GM19351 (cell line): ENCODE measurements around the gene ARL15.

ENCODE experiments used
- ATAC-seq: cut with Tn5 transposase; IDR thresholded peaks from one replicate; pipeline ENCODE4 v1.9.1; 2021; ENCODE audit warnings: mild to moderate bottlenecking, moderate library complexity; ENCODE audit not compliant: unreplicated experiment

ARL15 gene

DNA sequence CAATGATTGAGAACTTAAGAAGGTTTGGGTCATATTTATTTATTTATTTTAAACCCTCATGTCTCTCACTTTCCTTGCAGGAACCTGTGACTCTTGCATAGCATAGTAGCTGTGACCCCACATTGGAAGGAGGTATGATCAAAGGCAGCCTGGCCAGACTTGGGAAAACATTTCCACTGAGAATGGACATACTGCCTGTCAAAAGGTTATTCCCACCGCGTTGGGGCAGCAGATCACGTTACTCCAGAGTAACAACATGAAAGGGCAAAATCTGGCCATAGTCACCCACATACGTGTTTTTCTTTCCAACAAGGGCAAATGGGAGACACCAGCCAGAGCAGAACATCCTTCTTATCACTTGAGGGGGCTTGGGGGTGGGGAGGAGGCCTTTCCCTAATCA lies 95.7 kb downstream of the ARL15 start:
- ATAC-seq, result no peak

DNA sequence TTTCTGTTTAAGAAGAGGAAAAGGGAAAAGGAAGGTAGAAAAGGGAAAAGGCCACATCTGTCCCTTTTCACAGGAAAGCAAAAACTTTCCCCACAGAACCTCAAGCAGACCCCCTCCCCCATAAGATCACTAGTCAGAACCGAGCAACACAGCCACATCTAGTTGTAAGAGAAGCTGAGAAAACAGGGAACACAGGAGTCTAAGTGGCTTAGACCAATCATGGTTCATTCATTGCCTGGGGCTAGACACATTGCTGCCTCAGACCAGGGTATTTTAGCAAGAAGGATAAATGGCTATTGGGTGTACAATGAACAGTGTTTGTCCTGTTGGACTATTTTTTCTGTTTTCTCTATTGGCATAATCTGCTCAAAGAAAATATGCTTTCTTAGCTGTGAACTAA lies 98.0 kb downstream of the ARL15 start:
- no peak for ATAC-seq

DNA sequence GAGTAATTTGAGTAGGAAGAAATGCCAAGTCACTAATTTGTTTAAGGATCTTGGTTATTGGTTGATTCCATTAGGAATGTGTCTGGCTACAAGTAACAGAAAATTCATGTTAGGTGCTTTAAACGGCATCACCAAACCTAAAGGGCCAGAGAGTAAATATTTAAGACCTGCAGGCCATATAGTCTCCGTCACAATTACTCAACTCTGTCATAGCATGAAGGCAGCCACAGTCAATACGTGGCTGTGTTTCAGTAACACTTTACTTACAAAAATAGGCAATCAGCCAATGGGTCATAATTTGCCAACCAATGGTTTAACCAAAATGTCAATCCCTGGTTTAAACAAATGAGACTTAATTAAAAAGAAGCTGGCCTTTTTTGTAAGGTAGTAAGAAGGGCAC lies 98.5 kb downstream of the ARL15 start:
- ATAC-seq, result no peak

DNA sequence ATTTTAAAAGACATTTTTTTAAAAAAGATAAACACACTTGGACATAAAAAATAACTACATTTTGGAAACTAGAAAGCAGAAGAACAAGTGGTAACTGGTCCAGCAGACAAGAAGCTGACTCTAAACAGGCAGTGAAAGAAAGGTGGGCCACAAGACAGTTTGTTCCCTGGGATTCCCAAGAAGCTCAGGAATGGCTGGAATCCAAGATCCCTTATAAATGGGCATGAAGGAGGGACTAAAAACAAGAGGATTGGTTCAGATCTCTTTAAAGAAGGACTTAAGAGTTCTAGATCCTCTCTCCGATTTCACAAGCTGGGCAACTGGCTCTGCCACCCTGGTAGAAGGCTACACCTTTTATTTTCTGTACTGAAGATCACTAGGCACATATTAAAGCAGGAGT lies 102.8 kb downstream of the ARL15 start:
- ATAC-seq, result no peak

DNA sequence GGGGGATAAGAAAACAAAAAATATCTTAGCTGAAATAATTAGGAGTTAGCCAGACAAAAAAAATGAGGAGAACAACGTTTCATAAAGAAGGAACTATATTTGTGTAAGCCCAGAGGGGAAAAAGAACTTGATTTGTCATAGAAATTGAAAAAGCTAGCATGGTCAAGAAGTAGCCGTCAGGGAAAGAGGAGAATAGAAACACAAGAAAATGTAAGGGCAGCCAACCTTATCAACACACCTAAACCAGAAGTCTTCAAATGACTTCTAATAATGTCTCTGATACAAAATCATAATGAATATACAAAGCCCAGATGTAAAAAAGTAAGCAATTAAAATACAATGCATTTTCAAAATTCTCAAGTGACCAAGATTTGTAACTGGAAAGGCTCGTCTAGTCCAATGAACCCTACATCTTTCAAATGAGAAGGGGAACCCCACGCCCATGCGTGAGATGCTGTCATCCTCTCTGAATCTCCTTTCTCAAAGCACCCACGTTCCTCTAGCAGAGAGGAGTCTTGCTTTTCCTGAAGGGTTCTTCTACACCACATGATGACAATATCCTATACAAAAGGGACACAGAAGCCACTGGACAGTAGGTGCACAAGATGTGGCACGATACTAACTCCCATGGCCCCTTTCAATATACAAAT lies 103.7 kb downstream of the ARL15 start:
- no peak for ATAC-seq

DNA sequence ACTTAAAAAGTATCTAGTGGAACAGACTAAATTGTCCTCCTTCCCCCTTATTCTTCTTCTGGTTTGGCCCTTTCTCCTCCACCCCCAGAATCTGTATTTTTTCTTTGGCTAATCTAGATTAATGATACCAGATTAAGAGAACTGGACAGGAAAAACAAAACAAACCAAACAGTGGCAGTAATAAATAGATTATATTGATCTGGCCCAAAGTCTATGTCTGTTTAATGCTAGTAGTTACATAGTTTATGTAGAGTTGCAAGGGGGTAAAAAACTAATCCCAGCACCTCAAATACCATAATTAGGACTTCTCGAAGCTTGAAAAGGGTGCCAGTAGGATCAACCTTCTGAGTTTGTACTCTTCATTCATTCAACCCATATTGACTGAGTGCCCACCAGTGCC lies 104.5 kb downstream of the ARL15 start:
- no peak for ATAC-seq

DNA sequence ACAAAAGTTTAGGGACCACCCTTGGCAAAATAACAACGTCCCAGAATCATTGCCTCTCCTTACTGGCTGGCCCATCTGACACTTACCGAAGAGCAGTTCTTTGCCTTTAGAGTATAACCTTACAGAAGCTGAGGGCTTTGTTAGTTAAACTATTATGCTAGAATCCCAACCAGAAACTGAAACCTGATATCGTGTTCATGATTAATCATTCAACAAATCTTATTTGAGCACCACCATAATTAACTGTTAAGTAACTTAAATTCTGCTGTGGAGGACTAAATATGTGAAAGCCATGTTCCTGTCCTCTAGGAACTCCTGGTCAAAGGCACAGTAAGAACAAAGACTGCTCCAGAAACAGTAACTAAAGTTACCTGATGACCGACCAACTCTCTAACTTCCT lies 104.9 kb downstream of the ARL15 start:
- ATAC-seq, result no peak

DNA sequence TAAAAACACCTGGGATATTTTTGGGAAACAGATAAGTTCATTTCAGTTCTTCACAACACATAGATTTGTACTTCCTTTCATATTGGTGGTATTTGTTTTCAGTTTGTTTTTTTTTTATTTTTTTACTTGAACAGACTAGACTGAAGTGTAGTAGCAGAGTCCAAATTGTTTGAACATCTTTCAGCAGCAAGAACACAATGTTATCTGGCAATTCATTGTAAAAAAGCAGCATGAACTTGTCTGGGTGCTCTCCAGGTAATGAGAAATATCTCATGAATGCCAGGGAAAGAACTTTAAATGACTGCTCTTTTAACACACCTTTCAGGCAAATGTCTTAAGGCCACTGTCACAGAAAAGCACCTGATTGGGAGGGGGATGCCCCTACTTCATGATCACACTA lies 113.4 kb downstream of the ARL15 start:
- ATAC-seq, result no peak

DNA sequence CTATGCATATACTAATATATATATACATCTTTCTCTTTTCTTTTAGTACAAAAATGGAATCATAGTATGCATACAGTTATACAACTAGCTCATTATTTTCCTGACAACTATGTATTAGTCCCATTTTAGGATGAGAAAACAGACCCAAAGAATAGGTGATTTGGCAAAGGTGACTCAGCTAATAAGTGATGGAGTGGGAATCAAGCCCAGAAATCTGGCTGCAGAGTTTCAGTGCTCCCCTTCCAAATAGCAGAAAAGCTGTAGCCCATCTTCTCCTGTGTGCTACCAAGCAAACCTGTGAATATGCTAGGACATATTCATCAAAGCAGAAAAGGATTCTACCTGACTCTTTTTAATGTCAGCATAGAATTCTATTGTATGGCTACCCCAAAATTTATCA lies 114.7 kb downstream of the ARL15 start:
- no peak for ATAC-seq

DNA sequence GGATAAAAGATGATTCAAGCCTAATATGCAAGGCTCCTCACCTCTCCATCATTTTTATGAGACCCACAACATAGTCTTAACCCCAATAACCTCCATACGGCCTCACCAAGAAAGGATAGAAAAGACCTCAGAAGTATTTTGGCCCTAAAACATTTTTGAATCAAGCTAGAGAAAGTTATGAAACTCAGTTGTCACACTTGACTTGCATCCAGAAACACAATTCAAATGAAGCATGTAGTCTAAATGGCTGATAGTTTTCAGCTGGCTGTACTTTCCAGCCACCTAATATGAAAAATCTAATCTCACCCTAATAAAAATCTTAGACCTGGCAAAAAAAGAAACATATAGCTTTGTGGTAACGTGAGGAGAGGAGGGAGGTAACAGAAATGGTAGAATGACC lies 116.1 kb downstream of the ARL15 start:
- ATAC-seq, result no peak

DNA sequence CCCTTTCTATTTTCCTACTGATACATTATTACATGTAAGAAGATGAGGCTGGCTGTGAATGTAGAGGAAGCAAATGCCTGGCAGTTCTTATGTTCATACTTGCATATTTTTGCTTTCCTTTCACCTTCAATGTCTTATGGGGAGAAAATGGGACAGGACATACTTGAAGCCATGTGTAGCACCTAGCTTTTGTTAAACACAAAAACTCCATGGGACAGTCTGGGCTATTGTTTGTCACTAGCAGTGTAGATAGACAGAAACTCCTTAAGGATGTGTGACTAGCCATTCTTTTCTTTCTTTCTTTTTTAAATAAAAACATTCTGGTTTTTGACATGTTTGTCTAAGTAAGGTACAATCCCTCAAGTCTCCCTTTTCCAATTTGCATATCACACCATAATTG lies 122.7 kb downstream of the ARL15 start:
- ATAC-seq, result no peak

DNA sequence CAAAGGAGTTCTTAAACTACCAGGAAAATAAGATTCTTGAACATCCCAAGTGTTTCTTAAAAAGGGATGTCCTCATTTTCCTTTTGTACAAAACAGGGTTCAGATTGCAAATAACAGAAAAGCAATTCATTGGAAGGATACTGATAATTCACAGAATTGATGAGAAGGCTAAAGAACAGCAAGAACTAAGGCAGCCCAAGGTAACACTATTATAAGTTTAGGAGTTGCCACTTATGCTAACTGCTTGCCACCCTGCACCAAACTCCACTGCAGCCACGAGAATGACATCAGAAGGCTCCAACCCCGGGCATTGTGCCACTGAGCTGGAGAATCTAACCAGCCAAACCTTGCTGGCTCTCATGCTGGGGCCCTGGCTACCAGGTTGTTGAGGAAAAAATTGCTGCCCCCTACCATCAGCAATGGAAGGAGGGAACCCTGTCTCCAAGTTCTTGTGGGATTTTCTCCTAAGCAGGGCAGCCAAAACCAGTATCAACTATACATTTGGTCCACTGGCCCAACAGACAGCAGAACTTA lies 123.4 kb downstream of the ARL15 start:
- ATAC-seq, result no peak

DNA sequence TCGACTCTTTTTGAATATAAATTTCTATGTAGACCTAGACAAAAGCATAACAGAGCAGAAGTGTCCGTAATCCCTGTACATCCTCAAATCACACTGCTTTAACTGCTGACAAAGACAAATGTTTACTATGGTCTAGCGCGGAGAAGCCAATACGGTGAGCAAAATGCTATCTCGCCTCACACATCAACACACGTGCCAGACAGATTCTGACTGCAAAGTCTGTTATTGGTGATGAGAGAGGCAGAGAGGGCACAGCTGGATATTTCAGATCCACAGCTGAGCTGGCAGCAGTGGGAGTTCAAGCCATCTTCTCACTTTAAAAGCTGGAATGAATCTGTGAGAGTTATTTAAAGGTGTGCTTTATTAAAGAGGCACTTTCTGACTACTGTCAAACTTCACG lies 124.3 kb downstream of the ARL15 start:
- no peak for ATAC-seq

DNA sequence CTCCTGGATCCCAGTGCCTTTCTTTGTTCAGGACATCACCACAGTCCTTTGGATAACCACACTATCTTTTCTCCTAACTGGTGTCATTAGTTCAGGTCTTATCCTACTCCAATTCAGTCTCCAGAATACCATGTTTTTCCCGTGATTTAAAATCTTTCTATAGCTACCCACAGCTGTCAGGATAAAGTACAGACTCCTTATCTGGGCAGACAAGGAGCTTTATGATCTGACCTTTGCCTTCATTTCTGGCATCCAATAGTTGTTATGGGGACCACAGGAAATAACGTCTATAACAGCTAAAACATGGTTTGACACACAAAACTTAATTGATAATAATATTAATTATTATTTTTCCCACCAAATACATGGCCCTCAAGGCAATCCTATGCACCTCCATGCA lies 125.6 kb downstream of the ARL15 start:
- ATAC-seq, result no peak

DNA sequence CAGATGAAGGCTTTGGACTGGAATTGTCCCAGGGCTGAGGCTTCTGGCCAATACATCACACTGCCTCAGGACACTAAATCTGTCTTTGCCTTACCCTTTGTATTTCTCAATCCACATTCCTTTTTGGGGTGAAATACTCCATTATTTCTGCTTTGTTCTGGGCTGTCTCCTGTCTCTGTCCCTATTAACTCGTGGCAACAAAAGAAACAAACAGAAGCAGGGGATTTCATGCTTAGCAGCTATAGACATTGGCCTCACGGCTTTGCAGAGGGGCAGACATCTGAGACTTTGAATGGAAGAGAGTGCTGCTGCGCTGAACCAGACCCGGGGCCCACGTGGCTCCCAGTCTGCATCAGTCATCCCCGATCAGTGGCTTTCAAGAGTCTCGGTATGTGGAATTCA lies 129.7 kb downstream of the ARL15 start:
- ATAC-seq, result no peak

DNA sequence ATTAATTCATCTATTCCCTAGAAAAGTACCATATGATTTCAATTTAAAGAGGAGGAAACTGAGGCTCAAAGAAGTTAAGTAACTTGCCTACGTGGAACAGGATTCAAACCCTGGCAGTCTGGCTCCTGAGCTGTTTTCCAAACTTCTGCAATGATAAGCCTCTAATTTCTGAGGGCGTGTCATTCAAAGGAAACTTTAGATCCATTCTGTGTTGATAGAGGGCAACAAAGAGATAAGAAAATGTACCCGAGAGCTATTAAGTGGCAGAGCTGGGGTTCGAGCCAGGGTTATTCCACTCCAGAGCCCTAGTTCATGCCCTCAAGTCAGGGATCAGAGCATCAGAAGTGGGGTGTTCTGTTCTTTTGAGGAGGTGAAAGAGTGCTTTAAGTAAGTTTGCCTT lies 131.4 kb downstream of the ARL15 start:
- no peak for ATAC-seq

DNA sequence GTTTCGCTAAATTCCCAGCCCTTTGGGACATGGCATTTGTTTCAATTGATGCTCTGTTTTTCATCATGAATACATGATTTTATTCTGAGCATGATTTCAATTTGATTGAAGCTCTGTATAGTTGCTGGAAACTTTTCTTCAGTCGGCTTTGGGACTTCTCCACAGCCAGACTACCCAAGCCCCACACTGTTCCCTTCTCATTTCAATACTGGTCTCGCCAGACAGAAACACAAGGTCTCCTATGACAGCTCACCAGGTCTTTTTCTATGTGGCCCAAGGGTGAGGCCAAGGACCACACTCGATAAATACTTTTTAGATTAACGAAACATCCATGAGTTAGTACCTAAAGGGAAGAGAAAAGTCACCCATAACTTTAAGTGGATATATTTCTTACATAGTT lies 132.2 kb downstream of the ARL15 start:
- ATAC-seq, result peak; percentile 56

DNA sequence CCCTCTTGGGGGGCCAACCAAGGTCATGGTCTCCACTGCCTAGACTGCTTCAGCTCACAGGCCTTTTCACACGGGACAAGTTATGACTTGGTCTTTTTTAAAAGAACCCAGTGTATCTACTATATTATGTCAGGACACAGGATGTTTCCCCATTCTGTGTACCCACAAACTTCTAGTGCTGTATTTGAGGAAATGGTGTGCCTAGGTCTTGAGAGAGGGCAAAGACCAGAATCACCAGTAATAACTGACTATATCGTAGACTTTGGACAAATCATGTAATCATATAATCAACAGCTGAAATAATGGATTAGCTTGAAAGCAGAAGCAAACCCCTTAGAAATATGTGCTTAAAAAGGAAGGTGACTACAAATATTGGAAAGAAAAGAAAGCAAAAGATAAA lies 133.3 kb downstream of the ARL15 start:
- ATAC-seq, result no peak

DNA sequence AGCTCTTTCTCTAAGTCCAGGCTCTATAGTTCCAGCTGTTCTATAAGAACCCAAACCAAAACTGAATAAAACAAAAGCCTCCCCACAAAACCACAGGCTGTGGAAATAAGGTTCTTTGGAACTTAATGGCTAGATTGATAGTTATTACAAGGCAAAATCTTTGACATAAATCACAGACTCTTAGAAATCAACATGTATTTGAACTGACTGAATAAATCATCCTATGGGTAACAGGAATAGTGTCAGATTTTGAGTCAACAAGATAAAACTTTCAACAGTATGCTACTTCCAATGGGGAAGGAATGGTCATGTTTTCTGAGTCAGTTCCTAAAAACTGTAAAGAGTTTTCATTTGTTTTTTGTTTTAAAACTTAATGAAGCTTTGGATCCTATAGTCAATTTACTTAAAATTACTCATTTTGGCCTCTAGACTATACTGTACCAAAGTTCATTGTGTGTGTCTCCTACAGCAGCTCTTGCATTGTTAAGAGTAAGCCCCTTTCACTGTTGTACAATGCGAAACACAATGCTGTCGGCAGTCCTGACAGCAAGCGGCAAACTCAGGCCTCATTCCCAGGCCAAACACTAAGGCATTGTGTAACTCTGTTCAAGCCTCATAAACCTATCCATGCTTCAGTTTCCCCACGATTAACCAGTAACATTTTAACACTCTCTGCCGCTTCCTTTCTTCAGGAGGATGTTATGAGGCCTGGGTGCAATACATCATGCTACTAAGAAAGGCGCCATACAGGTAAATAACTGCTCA lies 134.1 kb downstream of the ARL15 start:
- ATAC-seq, result no peak

DNA sequence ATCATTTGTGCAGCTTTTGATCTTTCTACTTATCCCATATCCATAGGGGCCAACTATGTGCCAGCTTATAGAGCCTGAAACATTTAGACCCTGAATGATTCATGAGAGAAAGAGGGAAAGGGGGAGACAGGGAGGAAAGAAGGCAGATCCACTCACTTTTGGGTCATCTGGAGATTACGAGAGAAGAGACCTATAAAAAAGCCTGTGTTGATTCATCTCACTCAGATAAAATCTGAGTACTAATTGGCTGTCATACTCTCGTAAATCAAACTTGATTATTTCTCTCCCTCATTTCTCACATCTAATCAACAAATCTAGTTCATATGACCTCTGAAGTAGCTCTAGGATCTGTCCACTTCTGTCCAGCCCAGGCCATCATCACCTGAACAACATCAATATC lies 137.1 kb downstream of the ARL15 start:
- no peak for ATAC-seq

DNA sequence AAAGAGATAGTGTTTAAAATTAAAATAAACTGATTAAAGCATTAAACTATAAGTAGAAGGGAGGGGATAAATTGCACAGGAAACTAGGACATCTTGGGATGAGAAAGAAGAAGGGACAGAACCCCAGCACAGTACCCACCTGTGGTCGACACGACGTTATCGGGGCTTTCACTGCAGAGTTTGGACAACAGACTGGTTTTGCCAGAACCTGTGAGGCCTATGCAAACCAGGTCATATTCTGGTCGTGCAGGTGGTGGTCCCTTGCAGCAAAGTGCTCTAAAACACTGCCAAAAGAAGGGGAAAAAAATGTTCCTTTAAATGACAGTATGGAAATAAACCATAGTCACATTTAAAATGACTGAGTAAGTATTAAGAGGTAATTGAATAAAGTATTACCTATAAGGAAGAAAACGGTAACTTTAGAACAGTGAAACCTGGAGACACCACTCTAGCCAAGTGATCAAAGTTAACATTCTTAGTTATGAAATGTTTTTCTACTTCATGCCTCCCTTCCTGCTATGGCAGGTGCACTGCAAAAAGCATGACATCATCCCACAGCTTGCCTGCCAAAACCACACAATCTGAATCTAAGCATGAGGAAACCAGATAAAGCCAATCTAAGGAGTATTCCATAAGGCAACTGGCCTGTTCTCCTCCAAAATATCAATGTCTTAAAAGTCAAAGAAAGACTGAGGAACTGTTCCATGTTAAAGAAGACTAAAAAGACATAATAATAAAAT lies 138.6 kb downstream of the ARL15 start:
- ATAC-seq, result peak; percentile 92

DNA sequence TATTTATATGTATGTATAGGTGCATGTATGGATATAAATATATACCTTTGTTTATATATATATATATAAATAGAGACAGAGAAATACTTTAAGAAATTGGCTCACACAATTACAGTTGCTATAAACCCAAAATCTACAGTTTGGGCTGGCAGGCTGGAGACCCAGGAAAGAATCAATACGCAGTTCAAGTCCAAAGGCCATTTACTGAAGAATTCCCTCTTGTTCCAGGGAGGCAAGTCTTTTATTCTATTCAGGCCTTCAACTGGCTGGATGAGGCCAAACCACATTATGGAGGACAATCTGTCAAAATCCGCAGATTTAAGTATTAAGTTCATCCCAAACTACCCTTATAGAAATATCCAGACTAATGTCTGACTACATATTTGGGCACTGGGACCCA lies 144.7 kb downstream of the ARL15 start:
- ATAC-seq, result no peak
